Measurements from ENCODE around the gene HLA-C. TPM values are rescaled to one million over a fixed set of nuclear protein-coding genes. Genes with fewer than 3 reads are reported as not detected.

HLA-C gene
- total and polyA plus RNA-seq, 2 donors (not counting 3 experiments of a cell fraction or from before 2014, with no cell fraction given) = 109 to 287 TPM

DNA sequence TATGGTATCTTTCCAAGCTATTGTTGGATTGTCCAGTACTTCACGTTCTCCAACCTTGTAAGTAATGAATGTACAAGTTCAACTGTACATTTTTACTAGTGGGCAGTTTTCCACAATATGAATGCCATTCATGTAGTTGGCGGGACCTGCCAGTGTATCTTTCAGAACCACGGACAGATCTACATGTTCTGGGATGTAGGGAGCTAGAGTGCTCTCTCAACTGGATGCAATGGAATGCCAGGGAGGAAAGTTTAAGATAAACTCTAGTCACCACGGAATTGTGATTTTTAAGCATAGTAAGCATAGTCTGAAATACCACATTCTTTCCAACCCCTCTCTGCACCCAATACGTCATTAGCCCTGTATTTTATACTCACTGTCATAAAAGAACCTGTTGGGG is 21.5 kb upstream of the HLA-C start:
- peak; percentile 77 for FAIRE-seq
- DNase-seq (ENCODE audit: low read depth, low spot score) = peak; percentile 36
- CTCF ChIA-PET = interaction anchor here (0.9 kb wide), 1 partner anchor 74 kb away, joined by 9 read pairs; no protein-coding TSS in a partner anchor

More for the DNA sequence above, 21.5 kb upstream of the HLA-C start:
- H3K79me2 ChIP-seq (ENCODE audit: control insufficient read depth, insufficient read depth, low read length) = no peaks in the 10 kb centered on the region
- H3K4me2 ChIP-seq (ENCODE audit: insufficient read depth, low read length) = no peak overlapping the region
- POLR2A ChIA-PET = no interaction called here
- TF ChIP-seq JUN (IDR thresholded peaks at IDR 0.05; ENCODE audit: borderline replicate concordance, insufficient read depth, insufficient read length, low read depth) (no peak), POLR2AphosphoS5 (IDR thresholded peaks at IDR 0.05; ENCODE audit: insufficient read depth, low read depth, low read length) (no peak), EZH2 (IDR thresholded peaks at IDR 0.05; ENCODE audit: borderline replicate concordance, low read depth, low read length, severe bottlenecking) (no peak), FOS (IDR thresholded peaks at IDR 0.05; ENCODE audit: borderline replicate concordance, insufficient read depth, low read length) (no peak), GATA2 (IDR thresholded peaks at IDR 0.05; ENCODE audit: insufficient read depth, insufficient read length, low read depth, low read length) (no peak), MYC (IDR thresholded peaks at IDR 0.05; ENCODE audit: low read depth, low read length) (no peak), POLR2A (IDR thresholded peaks at IDR 0.05; ENCODE audit: low read depth, low read length) (no peak)
- TF ChIP-seq, protein P1, sequence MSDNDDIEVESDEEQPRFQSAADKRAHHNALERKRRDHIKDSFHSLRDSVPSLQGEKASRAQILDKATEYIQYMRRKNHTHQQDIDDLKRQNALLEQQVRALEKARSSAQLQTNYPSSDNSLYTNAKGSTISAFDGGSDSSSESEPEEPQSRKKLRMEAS (IDR thresholded peaks at IDR 0.05; ENCODE audit: insufficient read depth, insufficient read length) = no peak
- TF ChIP-seq, protein P2, sequence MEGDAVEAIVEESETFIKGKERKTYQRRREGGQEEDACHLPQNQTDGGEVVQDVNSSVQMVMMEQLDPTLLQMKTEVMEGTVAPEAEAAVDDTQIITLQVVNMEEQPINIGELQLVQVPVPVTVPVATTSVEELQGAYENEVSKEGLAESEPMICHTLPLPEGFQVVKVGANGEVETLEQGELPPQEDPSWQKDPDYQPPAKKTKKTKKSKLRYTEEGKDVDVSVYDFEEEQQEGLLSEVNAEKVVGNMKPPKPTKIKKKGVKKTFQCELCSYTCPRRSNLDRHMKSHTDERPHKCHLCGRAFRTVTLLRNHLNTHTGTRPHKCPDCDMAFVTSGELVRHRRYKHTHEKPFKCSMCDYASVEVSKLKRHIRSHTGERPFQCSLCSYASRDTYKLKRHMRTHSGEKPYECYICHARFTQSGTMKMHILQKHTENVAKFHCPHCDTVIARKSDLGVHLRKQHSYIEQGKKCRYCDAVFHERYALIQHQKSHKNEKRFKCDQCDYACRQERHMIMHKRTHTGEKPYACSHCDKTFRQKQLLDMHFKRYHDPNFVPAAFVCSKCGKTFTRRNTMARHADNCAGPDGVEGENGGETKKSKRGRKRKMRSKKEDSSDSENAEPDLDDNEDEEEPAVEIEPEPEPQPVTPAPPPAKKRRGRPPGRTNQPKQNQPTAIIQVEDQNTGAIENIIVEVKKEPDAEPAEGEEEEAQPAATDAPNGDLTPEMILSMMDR (IDR thresholded peaks at IDR 0.05; ENCODE audit: extremely low read depth in 1 of 2, insufficient read depth in 1 of 2, low read depth in 1 of 2, low read length in 2 of 2) = no peak
- no peaks in the 10 kb centered on the region for H3K9me1 ChIP-seq (replicated peaks; ENCODE audit: control insufficient read depth, extremely low read depth, insufficient read depth, low read length)
- no peak overlapping the region for H3K9ac ChIP-seq (replicated peaks; ENCODE audit: extremely low read depth, insufficient read depth, low read length)
- no peaks in the 10 kb centered on the region for H4K20me1 ChIP-seq (replicated peaks; ENCODE audit: control insufficient read depth, extremely low read depth, insufficient read depth, low read length)
- H3K36me3 ChIP-seq (ENCODE audit: control insufficient read depth in 2 of 2, extremely low read depth in 1 of 2, insufficient read depth in 2 of 2, low read length in 2 of 2) = no peaks in the 10 kb centered on the region
- BruUV-seq (replicated peaks) = no TSS peak
- no peak overlapping the region for H3K4me3 ChIP-seq (replicated peaks in 1 of 3; ENCODE audit: insufficient read depth in 1 of 3, low read depth in 1 of 3, low read length in 3 of 3)
- H3K27me3 ChIP-seq (ENCODE audit: control insufficient read depth in 2 of 2, insufficient read depth in 2 of 2, low read length in 2 of 2) = peaks cover 10 to 27% of the 10 kb centered on the region in 2 experiments
- H3K4me1 ChIP-seq (ENCODE audit: control insufficient read depth, extremely low read depth, insufficient read depth, low read length) = no peaks in the 10 kb centered on the region
- dilution Hi-C loops (cut with MboI; ENCODE audit: extremely low pct_ligation_motif_present, low sequenced_read_pairs) = no loop called here
- intact Hi-C loops (cut with micrococcal nuclease) = no loop called here
- H2AFZ ChIP-seq (ENCODE audit: low read depth, low read length) = no peak overlapping the region
- H3K9me3 ChIP-seq (replicated peaks; ENCODE audit: control insufficient read depth, insufficient read depth, low read length) = no peaks in the 10 kb centered on the region
- no peak overlapping the region for H3K27ac ChIP-seq (ENCODE audit: insufficient read depth, low read depth, low read length)

Data from endothelial cell of umbilical vein (primary cell).